Skin of body (tissue), 3 donors: ENCODE data around the gene CERS3. TPM values are rescaled to one million over a fixed set of nuclear protein-coding genes. Genes with fewer than 3 reads are reported as not detected.

ENCODE experiments used
- DNase-seq: peaks from one replicate; lab custom pipeline; 2025; lab: John Stamatoyannopoulos, UW
- small RNA-seq: library from RNA; depleted of rRNA; stranded (forward); fragments of <200 nt; gene quantifications from one replicate; pipeline ENCODE3, GENCODE V24; 2014; ENCODE audit warnings: low replicate concordance
- total RNA-seq: library from RNA; depleted of rRNA; stranded (reverse); fragments of >200 nt; gene quantifications from one replicate; pipeline ENCODE4 v1.2.3, GENCODE V29; 2014

Gene CERS3
- total RNA-seq, 1 donor from 2014 or later, result 25.6 TPM

GRCh38 chr15:100385300-100386050 lies 143.3 kb downstream of the CERS3 start:
- no peak for DNase-seq

GRCh38 chr15:100384108-100384410 lies 144.7 kb downstream of the CERS3 start:
- DNase-seq, result no peak

- DNase-seq, result no peak
Measured at GRCh38 chr15:100383302-100384107, 145.2 kb downstream of the CERS3 start.

GRCh38 chr15:100373942-100374341 lies 154.8 kb downstream of the CERS3 start:
- no peak for DNase-seq

GRCh38 chr15:100373120-100373896 lies 155.4 kb downstream of the CERS3 start:
- DNase-seq, result no peak

- peak; percentile 33 for DNase-seq
Measured at GRCh38 chr15:100372739-100373119, 156.0 kb downstream of the CERS3 start.

- no peak for DNase-seq
Measured at GRCh38 chr15:100355342-100355741, 173.4 kb downstream of the CERS3 start.

GRCh38 chr15:100353449-100353848 lies 175.3 kb downstream of the CERS3 start:
- no peak for DNase-seq

GRCh38 chr15:100350434-100351226 lies 178.1 kb downstream of the CERS3 start:
- DNase-seq, result peak; percentile 78

Small RNA genes lying within 50 kb of the gene (small RNA-seq; reads per million reads assigned to genes)
- gene RNU6-181P (not detected), gene RNU6-322P (not detected)

Other genes starting within 250 kb of the CERS3 start
- 17.0 TPM for gene ADAMTS17, start 187.0 kb downstream of the CERS3 start, total RNA-seq
- gene LINS1, start 73.2 kb upstream of the CERS3 start, total RNA-seq, result 19.6 TPM
- gene ASB7, start 73.6 kb upstream of the CERS3 start, total RNA-seq, result 10.2 TPM